ENCODE results near the gene STX5. TPM values are rescaled to one million over a fixed set of nuclear protein-coding genes. Genes with fewer than 3 reads are reported as not detected.
"Not testable (repeated sequence)": the region's sequence is repeated elsewhere in the genome, so short reads cannot be mapped to it uniquely, and the experiment has no call there.

Gene STX5
- polyA plus RNA-seq, 3 donors = 50.3 to 54.5 (median 51.4) TPM

DNA sequence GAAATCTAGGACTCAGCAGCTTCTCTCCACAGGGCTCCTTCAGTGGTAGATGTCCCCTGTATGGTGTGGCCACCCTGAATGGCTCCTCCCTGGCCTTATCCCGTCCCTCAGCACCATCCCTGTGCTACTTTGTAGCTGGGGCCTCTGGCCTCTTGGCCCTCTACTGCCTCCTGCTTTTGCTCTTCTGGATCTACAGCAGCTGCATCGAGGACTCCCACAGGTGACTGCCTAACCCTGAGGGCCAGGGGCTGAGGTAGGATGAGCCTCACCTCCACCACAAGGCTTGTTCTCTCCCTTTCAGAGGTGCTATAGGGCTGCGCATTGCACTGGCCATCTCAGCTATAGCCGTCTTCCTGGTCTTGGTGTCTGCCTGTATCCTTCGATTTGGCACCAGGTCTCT, 42.9 kb downstream of the STX5 start:
- DNase-seq (ENCODE audit: low read depth in 3 of 3, low spot score in 2 of 3) = no peak

DNA sequence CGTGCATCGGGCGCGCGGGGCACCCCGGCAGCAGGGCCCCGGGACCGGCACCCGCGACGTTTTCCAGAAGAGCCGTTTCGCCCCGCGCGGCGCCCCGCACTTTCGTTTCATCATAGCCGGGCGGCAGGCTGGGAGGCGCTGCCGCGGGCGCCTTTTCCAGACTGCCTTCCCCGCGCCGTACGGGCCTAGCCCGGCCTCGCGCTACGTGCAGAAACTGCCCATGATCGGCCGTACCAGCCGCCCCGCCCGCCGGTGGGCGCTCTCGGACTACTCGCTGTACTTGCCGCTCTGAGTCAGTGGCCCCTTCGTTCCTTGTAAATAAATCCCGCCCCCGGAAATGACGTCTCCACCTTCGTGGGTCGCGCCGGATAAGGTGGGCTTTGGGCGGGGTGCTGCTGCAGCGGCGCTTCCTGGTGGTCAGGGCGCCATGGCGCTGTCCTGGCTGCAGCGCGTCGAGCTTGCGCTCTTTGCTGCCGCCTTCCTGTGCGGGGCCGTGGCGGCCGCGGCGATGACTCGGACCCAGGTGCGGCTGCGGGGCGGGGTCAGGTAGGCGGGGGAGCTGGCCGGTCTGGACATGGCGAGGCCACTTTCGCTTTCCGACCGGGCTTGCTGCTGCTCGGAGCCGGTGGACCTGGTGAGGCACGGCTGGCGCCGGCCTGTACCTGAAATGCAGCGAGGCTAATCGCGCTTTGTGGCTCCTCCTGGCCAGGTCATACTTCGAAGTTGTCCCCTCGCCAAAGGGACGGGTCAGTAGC, 44.7 kb downstream of the STX5 start, which contains the start of gene TMEM179B:
Gene TMEM179B (plus strand): TSS at position 398 of the 755 bp plus-strand sequence. CDS start 30 bp downstream, at position 428.
- DNase-seq (ENCODE audit: low read depth in 3 of 3, low spot score in 2 of 3) = peak; percentile 95 to 98 (median 98)

DNA sequence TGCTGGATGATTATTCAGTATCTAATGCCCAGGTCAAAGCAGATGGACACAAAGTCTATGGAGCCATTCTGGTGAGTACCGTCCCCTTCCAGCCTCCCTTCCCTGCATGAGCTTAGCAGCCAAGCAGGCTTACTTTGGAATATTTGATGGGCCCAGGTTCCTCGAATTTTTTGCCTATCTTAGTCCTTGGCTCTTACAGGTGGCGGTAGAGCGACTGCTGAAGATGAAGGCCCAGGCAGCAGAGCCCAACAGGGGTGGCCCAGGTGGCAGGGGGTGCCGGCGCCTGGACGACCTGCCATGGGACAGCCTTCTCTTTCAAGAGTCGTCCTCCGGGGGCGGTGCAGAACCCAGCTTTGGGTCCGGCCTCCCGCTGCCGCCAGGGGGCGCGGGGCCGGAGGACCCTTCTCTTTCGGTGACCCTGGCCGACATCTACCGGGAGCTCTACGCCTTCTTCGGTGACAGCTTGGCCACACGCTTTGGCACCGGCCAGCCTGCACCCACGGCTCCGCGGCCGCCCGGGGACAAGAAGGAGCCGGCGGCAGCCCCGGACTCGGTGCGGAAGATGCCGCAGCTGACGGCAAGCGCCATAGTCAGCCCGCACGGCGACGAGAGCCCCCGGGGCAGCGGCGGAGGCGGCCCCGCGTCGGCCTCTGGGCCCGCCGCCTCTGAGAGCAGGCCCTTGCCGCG, 45.4 kb downstream of the STX5 start:
- DNase-seq (ENCODE audit: low read depth in 3 of 3, low spot score in 2 of 3) = peak; percentile 71 to 87 (median 83)

DNA sequence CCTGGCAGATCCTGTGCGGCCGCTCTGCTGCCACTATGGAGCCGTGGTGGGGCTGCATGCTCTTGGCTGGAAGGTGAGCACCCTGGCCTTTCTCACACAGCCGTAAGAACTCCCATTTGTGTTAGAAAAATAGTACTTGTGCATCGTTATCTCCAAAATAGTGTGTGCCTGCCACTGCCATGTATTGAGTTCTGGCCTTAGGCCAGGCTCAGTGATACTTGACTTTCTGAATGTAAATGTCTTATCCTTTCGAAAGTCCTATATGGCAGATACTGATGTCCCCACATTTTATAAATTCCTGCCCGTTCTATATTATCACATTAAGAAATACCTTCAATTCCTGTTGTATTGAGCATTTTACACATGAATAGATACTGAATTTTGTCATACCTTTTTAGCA, 49.1 kb downstream of the STX5 start:
- DNase-seq (ENCODE audit: low read depth in 3 of 3, low spot score in 2 of 3) = no peak

DNA sequence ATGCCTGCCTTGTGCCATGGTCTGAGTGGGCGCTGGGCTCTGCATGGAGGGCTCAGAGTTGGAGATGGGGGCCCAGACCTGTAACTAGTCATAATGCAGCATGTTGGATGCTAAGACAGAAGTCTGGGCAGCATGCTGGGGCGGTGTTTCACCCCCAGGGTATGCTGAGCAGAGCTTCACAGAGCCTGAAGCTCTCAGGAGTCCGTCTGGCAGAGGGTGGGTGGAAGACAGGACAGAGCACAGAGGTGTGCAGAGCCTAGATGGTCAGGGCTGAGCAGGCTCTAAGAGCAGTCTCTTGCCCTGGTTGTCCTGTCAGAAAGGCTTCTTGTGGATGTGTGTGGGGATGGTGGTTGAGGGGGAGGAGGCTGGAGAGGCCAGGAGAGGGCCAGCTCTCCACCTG, 53.4 kb downstream of the STX5 start:
- DNase-seq (ENCODE audit: low read depth in 3 of 3, low spot score in 2 of 3) = no peak

DNA sequence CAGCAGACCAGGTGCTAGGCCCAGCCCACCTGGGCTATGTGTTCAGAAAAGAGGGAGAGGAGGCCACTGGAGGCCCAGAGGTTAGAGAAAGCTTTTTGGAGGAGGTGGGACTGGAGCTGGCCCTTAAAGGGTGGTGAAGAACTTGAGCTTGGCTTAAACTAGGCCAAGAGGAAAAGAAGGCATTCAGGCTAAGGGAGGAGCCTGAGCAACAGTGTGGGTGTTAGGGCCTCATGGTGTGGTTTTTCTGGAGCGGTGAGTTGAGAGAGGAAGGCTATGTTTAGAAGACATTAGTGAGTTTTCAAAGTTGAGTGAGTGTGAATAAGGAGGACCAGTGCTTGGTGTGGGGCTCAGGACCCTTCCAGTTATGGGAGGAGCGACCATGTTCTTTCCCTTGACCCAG, 54.5 kb downstream of the STX5 start:
- no peak for DNase-seq (ENCODE audit: low read depth in 3 of 3, low spot score in 2 of 3)

DNA sequence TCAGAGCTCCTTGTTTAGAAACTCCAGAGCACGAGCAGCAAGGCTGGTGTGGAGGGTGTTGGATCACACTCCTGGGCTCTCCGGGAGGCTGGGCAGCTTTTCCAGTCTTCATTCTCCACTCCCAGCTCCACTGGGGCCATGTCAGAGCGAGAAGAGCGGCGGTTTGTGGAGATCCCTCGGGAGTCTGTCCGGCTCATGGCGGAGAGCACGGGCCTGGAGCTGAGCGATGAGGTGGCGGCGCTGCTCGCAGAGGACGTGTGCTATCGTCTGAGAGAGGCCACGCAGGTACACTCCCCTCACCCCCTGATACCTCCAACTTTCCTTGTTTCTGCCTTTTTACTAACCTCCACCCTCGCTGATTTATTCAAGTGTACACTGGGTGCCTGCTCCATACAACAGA, 56.2 kb downstream of the STX5 start:
- DNase-seq (ENCODE audit: low read depth in 3 of 3, low spot score in 2 of 3) = no peak

DNA sequence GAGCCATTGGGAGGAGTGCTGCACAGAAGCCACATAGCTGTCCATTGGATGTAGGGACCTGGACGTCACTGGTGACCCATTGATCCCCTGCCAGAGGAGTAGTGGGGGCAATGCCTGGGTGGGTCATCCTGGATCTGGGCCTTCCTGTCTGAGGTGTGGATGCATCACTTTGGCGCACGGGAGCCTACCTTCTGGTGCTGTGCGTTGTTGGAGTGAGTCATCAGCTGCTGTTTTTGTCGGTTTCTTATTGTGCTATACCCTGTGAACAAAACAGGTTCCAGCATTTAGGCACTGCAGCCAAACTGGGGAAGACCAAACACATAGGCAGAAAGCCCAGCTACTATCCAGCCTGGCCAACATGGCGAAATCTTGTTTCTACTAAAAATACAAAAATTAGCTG, 57.4 kb downstream of the STX5 start:
- DNase-seq (ENCODE audit: low read depth in 3 of 3, low spot score in 2 of 3) = no peak

DNA sequence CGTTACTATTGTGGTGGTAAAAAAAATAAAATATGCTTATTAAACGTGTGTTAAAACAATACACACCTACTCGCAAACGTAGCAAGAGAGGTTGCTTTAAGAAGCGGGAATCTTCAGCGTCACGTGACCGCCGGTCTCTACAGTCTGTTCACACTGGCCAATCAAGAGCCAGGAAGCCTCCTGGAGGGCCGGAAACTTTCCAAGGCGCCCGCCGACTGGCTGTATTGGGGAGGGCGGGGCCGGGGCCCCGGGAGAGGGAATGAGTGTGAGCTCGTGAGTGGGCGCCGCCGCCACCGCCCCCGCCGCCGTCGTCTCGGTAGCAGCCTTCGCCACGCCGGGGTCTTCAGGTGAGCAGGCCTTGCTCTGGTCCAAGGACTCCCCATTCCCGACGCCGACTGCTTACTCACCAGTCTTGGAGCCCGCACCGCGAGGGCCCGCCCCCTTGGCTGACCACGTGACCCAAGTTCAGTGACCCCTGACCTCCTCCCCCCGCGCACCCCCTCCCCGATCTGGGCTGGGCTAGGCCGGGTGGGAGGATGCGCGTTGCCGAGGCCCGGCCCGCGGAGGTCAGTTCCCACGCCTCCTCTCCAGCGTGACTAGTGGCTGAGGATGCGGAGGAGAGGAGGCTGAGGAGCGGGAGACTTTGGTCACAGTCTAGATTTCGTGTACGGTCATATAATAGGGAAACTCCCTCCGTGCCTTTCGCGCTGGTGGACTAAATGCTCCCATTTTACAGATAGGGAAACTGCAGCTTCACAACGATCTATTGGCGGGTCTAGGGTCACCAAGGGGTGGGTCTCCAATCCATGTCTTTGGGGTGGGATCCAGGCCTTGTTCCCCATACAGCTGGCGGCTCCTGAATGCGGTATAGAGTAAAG, 60.5 kb downstream of the STX5 start, which contains the start of gene TAF6L:
Gene TAF6L (plus strand): TSS at position 253 of the 878 bp plus-strand sequence. CDS start 4,388 bp downstream, outside the sequence.
- DNase-seq (ENCODE audit: low read depth in 3 of 3, low spot score in 2 of 3) = peak; percentile 84 to 96 (median 90)

DNA sequence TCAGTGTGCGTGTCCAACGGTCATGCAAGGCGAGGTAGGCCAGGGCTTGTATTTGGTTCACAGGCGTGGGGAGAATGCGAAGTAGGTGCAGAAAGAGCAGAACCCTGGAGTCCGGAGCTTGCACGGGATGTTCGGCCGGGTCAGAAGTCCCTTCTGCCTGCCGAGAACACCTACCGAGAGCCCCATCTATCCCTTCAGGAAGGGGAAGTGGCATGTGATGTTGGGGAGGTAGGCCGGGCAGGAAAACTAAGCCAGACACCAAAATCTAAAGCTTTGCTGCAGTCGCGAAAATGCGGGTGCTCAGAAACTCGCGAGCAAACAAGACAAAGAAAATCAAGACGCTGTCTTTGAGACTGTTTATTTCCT, 61.1 kb downstream of the STX5 start:
- DNase-seq (ENCODE audit: low read depth in 3 of 3, low spot score in 2 of 3) = no peak

DNA sequence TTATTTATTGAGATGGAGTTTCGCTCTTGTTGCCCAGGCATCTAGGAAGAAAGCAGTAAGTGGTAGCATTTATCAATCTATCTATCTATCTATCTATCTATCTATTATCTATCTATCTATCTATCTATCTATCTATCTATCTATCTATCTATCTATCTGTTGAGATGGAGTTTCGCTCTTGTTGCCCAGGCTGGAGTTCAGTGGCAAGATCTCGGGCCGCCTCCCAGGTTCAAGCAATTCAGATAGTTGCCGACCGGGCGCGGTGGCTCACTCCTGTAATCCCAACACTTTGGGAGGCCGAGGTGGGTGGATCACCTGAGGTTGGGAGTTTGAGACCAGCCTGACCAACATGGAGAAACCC, 71.0 kb downstream of the STX5 start:
- DNase-seq (ENCODE audit: low read depth in 3 of 3, low spot score in 2 of 3) = not testable (repeated sequence)

DNA sequence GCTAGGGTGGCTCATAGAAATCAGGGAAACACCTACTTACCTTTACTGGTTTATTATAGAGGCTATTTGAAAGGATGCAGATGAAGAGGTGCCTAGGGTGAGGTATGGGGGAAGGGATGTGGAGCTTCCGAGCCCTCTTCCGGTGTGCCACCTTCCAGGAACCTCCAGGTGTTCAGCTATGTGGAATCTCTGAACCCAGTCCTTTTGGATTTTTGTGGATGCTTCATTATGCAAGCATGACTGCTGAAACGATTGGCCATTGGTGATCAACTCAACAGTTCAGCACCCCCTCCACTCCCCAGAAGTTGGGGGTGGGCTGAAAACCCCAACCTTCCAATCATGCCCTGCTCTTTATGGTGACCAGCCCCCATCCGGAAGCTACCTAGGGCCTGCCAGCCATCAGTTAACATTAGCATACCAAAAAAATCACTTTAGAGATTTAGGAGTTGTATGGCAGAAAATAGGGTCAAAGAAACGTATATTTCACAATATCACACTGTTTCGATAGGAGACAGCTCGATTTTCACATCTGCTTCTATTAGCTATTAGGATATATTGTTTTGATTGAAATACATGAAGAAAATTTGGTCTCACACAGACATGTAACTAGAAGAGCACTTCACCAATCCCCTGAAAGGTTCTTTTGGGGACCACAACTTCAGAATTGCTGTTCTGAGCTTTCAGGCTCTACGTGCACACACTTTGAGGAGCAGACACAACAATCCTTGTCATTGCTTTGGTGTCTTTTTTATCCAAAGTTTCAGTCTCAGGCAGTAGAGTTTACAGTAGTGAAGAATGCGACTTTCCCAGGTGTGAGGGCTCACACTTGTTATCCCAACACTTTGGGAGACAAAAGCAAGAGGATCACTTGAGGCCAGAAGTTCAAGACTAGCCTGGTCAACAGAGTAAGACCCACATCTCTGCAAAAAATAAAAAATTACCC, 73.7 kb downstream of the STX5 start:
- DNase-seq (ENCODE audit: low read depth in 3 of 3, low spot score in 2 of 3) = no peak

Other genes starting within 250 kb of the STX5 start
- gene TUT1, start 240.5 kb downstream of the STX5 start, polyA plus RNA-seq (ENCODE audit: insufficient read length in 3 of 3) = 10 to 100 TPM; 17.9 to 21.5 (median 19.0) TPM
- gene MTA2, start 230.2 kb downstream of the STX5 start, polyA plus RNA-seq (ENCODE audit: insufficient read length in 3 of 3) = 10 to 100 TPM; 90.2 to 96.7 (median 96.2) TPM
- 10 to 100 TPM; 24.4 to 32.6 (median 26.1) TPM for gene EML3, start 219.3 kb downstream of the STX5 start, polyA plus RNA-seq (ENCODE audit: insufficient read length in 3 of 3)
- gene ROM1, start 218.8 kb downstream of the STX5 start, polyA plus RNA-seq (ENCODE audit: insufficient read length in 3 of 3) = 1 to 10 TPM; 2.7 to 3.6 (median 3.6) TPM
- 10 to 100 TPM; 23.1 to 27.0 (median 25.0) TPM for gene B3GAT3, start 210.1 kb downstream of the STX5 start, polyA plus RNA-seq (ENCODE audit: insufficient read length in 3 of 3)
- gene GANAB, start 185.4 kb downstream of the STX5 start, polyA plus RNA-seq (ENCODE audit: insufficient read length in 3 of 3) = 100 to 1,000 TPM; 390 to 407 (median 396) TPM
- gene INTS5, start 178.7 kb downstream of the STX5 start, polyA plus RNA-seq (ENCODE audit: insufficient read length in 3 of 3) = 10 to 100 TPM; 19.0 to 21.3 (median 19.4) TPM
- 10 to 100 TPM; 47.0 to 57.9 (median 51.7) TPM for gene C11orf98, start 166.8 kb downstream of the STX5 start, polyA plus RNA-seq (ENCODE audit: insufficient read length in 3 of 3)
- 1 to 10 TPM; 3.9 to 5.6 (median 4.3) TPM for gene CSKMT, start 166.7 kb downstream of the STX5 start, polyA plus RNA-seq (ENCODE audit: insufficient read length in 3 of 3)
- gene UQCC3, start 160.4 kb downstream of the STX5 start, polyA plus RNA-seq (ENCODE audit: insufficient read length in 3 of 3) = 1 to 10 TPM; 6.6 to 8.4 (median 6.8) TPM
- gene LBHD1, start 159.8 kb downstream of the STX5 start, polyA plus RNA-seq (ENCODE audit: insufficient read length in 3 of 3) = 1 to 10 TPM; 5.4 to 8.2 (median 6.1) TPM
- gene UBXN1, start 153.0 kb downstream of the STX5 start, polyA plus RNA-seq (ENCODE audit: insufficient read length in 3 of 3) = 100 to 1,000 TPM; 160 to 169 (median 161) TPM
- gene LRRN4CL, start 142.5 kb downstream of the STX5 start, polyA plus RNA-seq (ENCODE audit: insufficient read length in 3 of 3) = under 1 TPM; 0.78 to 0.95 (median 0.85) TPM
- 10 to 100 TPM; 65.2 to 74.4 (median 71.1) TPM for gene BSCL2, start 124.6 kb downstream of the STX5 start, polyA plus RNA-seq (ENCODE audit: insufficient read length in 3 of 3)
- 1 to 10 TPM; 1.5 to 1.9 (median 1.7) TPM for gene GNG3, start 124.4 kb downstream of the STX5 start, polyA plus RNA-seq (ENCODE audit: insufficient read length in 3 of 3)
- 10 to 100 TPM; 78.7 to 83.8 (median 81.4) TPM for gene HNRNPUL2, start 104.6 kb downstream of the STX5 start, polyA plus RNA-seq (ENCODE audit: insufficient read length in 3 of 3)
- gene TTC9C, start 103.6 kb downstream of the STX5 start, polyA plus RNA-seq (ENCODE audit: insufficient read length in 3 of 3) = 10 to 100 TPM; 35.2 to 42.4 (median 38.0) TPM
- 1 to 10 TPM; 6.8 to 9.1 (median 7.0) TPM for gene ZBTB3, start 77.9 kb downstream of the STX5 start, polyA plus RNA-seq (ENCODE audit: insufficient read length in 3 of 3)
- gene POLR2G, start 70.5 kb downstream of the STX5 start, polyA plus RNA-seq (ENCODE audit: insufficient read length in 3 of 3) = 100 to 1,000 TPM; 173 to 180 (median 179) TPM
- gene TAF6L, start 60.7 kb downstream of the STX5 start, polyA plus RNA-seq (ENCODE audit: insufficient read length in 3 of 3) = 10 to 100 TPM; 27.9 to 30.9 (median 28.4) TPM
- 10 to 100 TPM; 66.4 to 71.6 (median 67.9) TPM for gene TMEM179B, start 44.6 kb downstream of the STX5 start, polyA plus RNA-seq (ENCODE audit: insufficient read length in 3 of 3)
- 10 to 100 TPM; 22.5 to 26.6 (median 26.3) TPM for gene TMEM223, start 40.0 kb downstream of the STX5 start, polyA plus RNA-seq (ENCODE audit: insufficient read length in 3 of 3)
- 100 to 1,000 TPM; 107 to 140 (median 121) TPM for gene NXF1, start 26.6 kb downstream of the STX5 start, polyA plus RNA-seq (ENCODE audit: insufficient read length in 3 of 3)
- gene TEX54, start 790 bp upstream of the STX5 start, polyA plus RNA-seq (ENCODE audit: insufficient read length in 3 of 3) = under 1 TPM; 0.28 to 0.43 (median 0.33) TPM
- 10 to 100 TPM; 31.2 to 36.0 (median 33.7) TPM for gene WDR74, start 7.5 kb upstream of the STX5 start, polyA plus RNA-seq (ENCODE audit: insufficient read length in 3 of 3)
- gene SLC3A2, start 48.8 kb upstream of the STX5 start, polyA plus RNA-seq (ENCODE audit: insufficient read length in 3 of 3) = 100 to 1,000 TPM; 209 to 222 (median 211) TPM
- gene CHRM1, start 89.3 kb upstream of the STX5 start, polyA plus RNA-seq (ENCODE audit: insufficient read length in 3 of 3) = under 1 TPM in 2 of 3 donors, not detected in 1; 0.04 to 0.15 TPM
- 10 to 100 TPM; 18.8 to 34.7 (median 31.3) TPM for gene SLC22A6, start 152.9 kb upstream of the STX5 start, polyA plus RNA-seq (ENCODE audit: insufficient read length in 3 of 3)
- 10 to 100 TPM; 29.0 to 48.6 (median 48.1) TPM for gene SLC22A8, start 183.8 kb upstream of the STX5 start, polyA plus RNA-seq (ENCODE audit: insufficient read length in 3 of 3)

Measured in right renal cortex interstitium (tissue), 3 donors.